MM.1S (cell line): ENCODE data around the gene POU4F1.

Experiments used
- DNase-seq: peaks from one replicate; pipeline ENCODE4 v3.0.0-alpha.2; 2015
- H2AFZ ChIP-seq: fragments of 300-600 bp; sonication (generic); 2 replicates; pipeline ENCODE4 v1.6.0; 2016; ENCODE audit warnings: antibody characterized with exemption, low read length
- H3F3A ChIP-seq: fragments of 300-600 bp; sonication (generic); 2 replicates; pipeline ENCODE4 v1.6.1; 2016; ENCODE audit warnings: mild to moderate bottlenecking, antibody characterized with exemption, low read length, moderate library complexity, mixed read lengths; ENCODE audit not compliant: insufficient read depth
- H3K27ac ChIP-seq: fragments of 300-600 bp; sonication (generic); 2 replicates; pipeline ENCODE4 v1.5.1; 2016; ENCODE audit warnings: mild to moderate bottlenecking, low read length
- H3K27me3 ChIP-seq: fragments of 300-600 bp; sonication (generic); replicated peaks from 2 replicates; pipeline ENCODE4 v1.6.0; 2016; ENCODE audit warnings: low read length; ENCODE audit not compliant: insufficient read depth
- H3K36me3 ChIP-seq: fragments of 300-600 bp; sonication (generic); replicated peaks from 2 replicates; pipeline ENCODE4 v1.6.1; 2016; ENCODE audit warnings: mild to moderate bottlenecking, low read length, mixed read lengths; ENCODE audit not compliant: insufficient read depth
- H3K4me1 ChIP-seq: fragments of 300-600 bp; sonication (generic); 2 replicates; pipeline ENCODE4 v1.6.1; 2016; ENCODE audit warnings: low read length, mixed read lengths
- H3K4me2 ChIP-seq: fragments of 300-600 bp; sonication (generic); 2 replicates; pipeline ENCODE4 v1.6.0; 2016; ENCODE audit warnings: low read depth, low read length
- H3K4me3 ChIP-seq: fragments of 300-600 bp; sonication (generic); 2 replicates; pipeline ENCODE4 v1.5.1; 2016; ENCODE audit warnings: low read length, mixed read lengths
- H3K79me2 ChIP-seq: fragments of 300-600 bp; sonication (generic); 2 replicates; pipeline ENCODE4 v1.6.1; 2016; ENCODE audit warnings: mixed run types, low read length, mixed read lengths
- H3K9ac ChIP-seq: fragments of 300-600 bp; sonication (generic); 2 replicates; pipeline ENCODE4 v1.6.1; 2016; ENCODE audit warnings: low read length, mixed read lengths
- H3K9me2 ChIP-seq: fragments of 300-600 bp; sonication (generic); replicated peaks from 2 replicates; pipeline ENCODE4 v1.6.1; 2016; ENCODE audit warnings: mild to moderate bottlenecking, low read length, mixed read lengths; ENCODE audit not compliant: insufficient read depth
- H3K9me3 ChIP-seq: fragments of 300-600 bp; sonication (generic); replicated peaks from 2 replicates; pipeline ENCODE4 v1.6.1; 2016; ENCODE audit warnings: mild to moderate bottlenecking, low read length, mixed read lengths; ENCODE audit not compliant: insufficient read depth
- H4K20me1 ChIP-seq: fragments of 300-600 bp; sonication (generic); 2 replicates; pipeline ENCODE4 v1.6.1; 2016; ENCODE audit warnings: mild to moderate bottlenecking, low read length, moderate library complexity, mixed read lengths; ENCODE audit not compliant: insufficient read depth
- EZH2 ChIP-seq: fragments of 300-600 bp; sonication (generic); optimal IDR thresholded peaks from 2 replicates; pipeline ENCODE3; 2017; ENCODE audit warnings: low read depth, mild to moderate bottlenecking, antibody characterized with exemption, low read length, mixed read lengths
- EZH2phosphoT487 ChIP-seq: fragments of 300-600 bp; sonication (generic); IDR thresholded peaks from 2 replicates; pipeline ENCODE4 v1.6.1; 2018; ENCODE audit warnings: antibody characterized with exemption, low read length
- TF ChIP-seq, protein P1 (sequence below): fragments of 300-600 bp; sonication (generic); IDR thresholded peaks from 2 replicates; pipeline ENCODE4 v1.5.1; 2016; ENCODE audit warnings: antibody characterized with exemption, low read length, mixed read lengths

The POU4F1 gene

DNA sequence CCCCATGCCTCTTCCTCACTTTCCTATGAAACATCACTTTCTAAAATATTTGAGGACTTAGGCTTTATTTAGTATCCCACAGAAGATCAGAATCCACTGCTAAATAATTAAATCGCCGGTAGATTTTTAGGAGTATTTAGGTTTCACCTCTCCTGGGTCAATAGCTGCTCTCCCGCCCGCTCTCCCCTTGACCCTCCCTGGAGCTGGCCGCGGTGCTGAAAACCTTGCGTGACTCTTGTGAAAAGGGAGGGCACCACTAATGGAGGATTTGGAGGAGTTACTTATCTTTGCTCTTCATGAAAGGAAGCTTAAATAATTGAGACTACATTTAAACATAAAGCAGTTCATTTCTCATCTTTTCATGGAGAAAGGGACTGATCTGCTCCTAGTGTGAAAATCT lies 14.1 kb downstream of the POU4F1 start:
- no peaks in the 10 kb centered on the region for H3K9me2 ChIP-seq
- no peak overlapping the region for H3K4me3 ChIP-seq
- H3K27ac ChIP-seq = no peak overlapping the region
- no peaks in the 10 kb centered on the region for H3K36me3 ChIP-seq
- no peaks in the 10 kb centered on the region for H3K27me3 ChIP-seq
- no peak overlapping the region for H3K4me2 ChIP-seq
- no peaks in the 10 kb centered on the region for H3K4me1 ChIP-seq
- peak; percentile 54 for DNase-seq
- TF ChIP-seq, protein P1, sequence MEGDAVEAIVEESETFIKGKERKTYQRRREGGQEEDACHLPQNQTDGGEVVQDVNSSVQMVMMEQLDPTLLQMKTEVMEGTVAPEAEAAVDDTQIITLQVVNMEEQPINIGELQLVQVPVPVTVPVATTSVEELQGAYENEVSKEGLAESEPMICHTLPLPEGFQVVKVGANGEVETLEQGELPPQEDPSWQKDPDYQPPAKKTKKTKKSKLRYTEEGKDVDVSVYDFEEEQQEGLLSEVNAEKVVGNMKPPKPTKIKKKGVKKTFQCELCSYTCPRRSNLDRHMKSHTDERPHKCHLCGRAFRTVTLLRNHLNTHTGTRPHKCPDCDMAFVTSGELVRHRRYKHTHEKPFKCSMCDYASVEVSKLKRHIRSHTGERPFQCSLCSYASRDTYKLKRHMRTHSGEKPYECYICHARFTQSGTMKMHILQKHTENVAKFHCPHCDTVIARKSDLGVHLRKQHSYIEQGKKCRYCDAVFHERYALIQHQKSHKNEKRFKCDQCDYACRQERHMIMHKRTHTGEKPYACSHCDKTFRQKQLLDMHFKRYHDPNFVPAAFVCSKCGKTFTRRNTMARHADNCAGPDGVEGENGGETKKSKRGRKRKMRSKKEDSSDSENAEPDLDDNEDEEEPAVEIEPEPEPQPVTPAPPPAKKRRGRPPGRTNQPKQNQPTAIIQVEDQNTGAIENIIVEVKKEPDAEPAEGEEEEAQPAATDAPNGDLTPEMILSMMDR = no peak
- TF ChIP-seq EZH2 (no peak), EZH2phosphoT487 (no peak)
- H3F3A ChIP-seq = no peaks in the 10 kb centered on the region
- no peaks in the 10 kb centered on the region for H4K20me1 ChIP-seq
- H3K9me3 ChIP-seq = no peaks in the 10 kb centered on the region
- no peak overlapping the region for H3K9ac ChIP-seq
- no peak overlapping the region for H2AFZ ChIP-seq
- no peaks in the 10 kb centered on the region for H3K79me2 ChIP-seq

DNA sequence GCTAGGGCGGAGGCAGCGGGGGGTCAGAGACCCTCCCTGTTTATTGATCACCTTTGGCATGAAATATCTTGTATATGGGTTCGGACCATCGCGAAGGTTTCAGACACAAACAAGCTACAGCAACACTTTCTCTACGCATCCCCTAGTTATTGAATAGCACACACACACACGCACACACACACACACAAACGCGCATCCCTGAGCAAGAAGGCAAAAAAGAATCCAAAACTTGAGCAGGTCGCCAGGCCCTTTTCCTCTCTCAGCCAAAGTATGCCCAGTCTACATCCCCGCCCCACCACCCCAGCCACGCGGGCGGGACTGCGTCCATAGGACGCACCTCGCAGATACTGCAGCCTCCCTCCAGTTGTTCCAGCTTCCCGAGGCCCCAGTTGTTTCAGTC lies 16.0 kb downstream of the POU4F1 start:
- Histone ChIP-seq H3F3A (no peaks in the 10 kb centered on the region), H3K4me2 (no peak overlapping the region), H3K9ac (no peak overlapping the region), H3K9me2 (no peaks in the 10 kb centered on the region), H3K4me3 (no peak overlapping the region), H3K36me3 (no peaks in the 10 kb centered on the region), H3K4me1 (no peaks in the 10 kb centered on the region), H3K9me3 (no peaks in the 10 kb centered on the region), H3K27me3 (no peaks in the 10 kb centered on the region), H4K20me1 (no peaks in the 10 kb centered on the region), H3K27ac (no peak overlapping the region), H3K79me2 (no peaks in the 10 kb centered on the region), H2AFZ (no peak overlapping the region)
- TF ChIP-seq EZH2phosphoT487 (no peak), EZH2 (no peak)
- TF ChIP-seq, protein P1 = no peak
- no peak for DNase-seq

- no peaks in the 10 kb centered on the region for H3K9me2 ChIP-seq
- DNase-seq = no peak
- H3K27ac ChIP-seq = no peak overlapping the region
- no peak overlapping the region for H3K9ac ChIP-seq
- no peaks in the 10 kb centered on the region for H3K36me3 ChIP-seq
- H4K20me1 ChIP-seq = no peaks in the 10 kb centered on the region
- H3K4me3 ChIP-seq = no peak overlapping the region
- TF ChIP-seq EZH2phosphoT487 (no peak), EZH2 (no peak)
- TF ChIP-seq, protein P1 = no peak
- H3K27me3 ChIP-seq = no peaks in the 10 kb centered on the region
- no peak overlapping the region for H3K4me2 ChIP-seq
- H2AFZ ChIP-seq = no peak overlapping the region
- H3K4me1 ChIP-seq = no peaks in the 10 kb centered on the region
- no peaks in the 10 kb centered on the region for H3K79me2 ChIP-seq
- H3K9me3 ChIP-seq = no peaks in the 10 kb centered on the region
- H3F3A ChIP-seq = no peaks in the 10 kb centered on the region
These were observed 16.6 kb downstream of the POU4F1 start for GRCh38 chr13:78586706-78587105.
